ENCODE data around the gene TBCK. TPM values are rescaled to one million over a fixed set of nuclear protein-coding genes. Genes with fewer than 3 reads are reported as not detected.
"Not testable (repeated sequence)": the region's sequence is repeated elsewhere in the genome, so short reads cannot be mapped to it uniquely, and the experiment has no call there.

The TBCK gene
- polyA plus RNA-seq, 1 of the 3 experiments (the other 2 are of a cell fraction) = 14.6 TPM

DNA sequence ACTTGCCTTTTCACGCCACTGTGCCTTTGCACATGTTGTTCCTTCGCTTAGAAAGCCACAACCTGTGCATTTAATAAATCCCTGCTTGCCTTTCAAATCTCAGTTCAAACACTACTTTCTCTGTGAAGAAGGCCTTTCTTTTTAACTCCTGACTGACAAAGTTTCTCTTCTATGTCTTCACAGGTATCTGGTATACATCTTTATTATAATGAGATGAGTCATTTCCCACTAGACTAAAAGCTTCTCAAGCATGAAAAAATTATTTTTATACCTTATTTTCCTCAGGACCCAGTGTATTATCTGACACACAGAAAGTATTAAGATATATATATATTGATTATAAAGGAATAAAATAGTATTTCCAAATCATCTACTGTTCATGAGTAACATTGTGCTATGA is 189.9 kb downstream of the TBCK start:
- no peak overlapping the region for H2AFZ ChIP-seq (ENCODE audit: low read depth)
- POLR2A ChIA-PET = no interaction called here
- 100% methylated on average over 2 of the region's 2 CpGs for WGBS (ENCODE audit: low lambda C conversion rate)

DNA sequence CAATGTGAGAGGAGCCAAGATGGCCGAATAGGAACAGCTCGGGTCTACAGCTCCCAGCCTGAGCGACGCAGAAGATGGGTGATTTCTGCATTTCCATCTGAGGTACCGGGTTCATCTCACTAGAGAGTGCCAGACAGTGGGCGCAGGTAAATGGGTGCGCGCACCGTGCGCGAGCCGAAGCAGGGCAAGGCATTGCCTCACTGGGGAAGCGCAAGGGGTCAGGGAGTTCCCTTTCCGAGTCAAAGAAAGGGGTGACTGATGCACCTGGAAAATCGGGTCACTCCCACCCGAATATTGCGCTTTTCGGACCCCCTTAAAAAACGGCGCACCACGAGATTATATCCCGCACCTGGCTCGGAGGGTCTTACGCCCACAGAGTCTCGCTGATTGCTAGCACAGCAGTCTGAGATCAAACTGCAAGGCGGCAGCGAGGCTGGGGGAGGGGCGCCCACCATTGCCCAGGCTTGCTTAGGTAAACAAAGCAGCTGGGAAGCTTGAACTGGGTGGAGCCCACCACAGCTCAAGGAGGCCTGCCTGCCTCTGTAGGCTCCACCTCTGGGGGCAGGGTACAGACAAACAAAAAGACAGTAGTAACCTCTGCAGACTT is 196.0 kb downstream of the TBCK start:
- H3K27ac ChIP-seq (ENCODE audit: low read depth in 2 of 2, low read length in 1 of 2); H3F3A ChIP-seq (replicated peaks; ENCODE audit: insufficient read depth); H3K27me3 ChIP-seq (ENCODE audit: insufficient read depth); H3K9me2 ChIP-seq; H4K20me1 ChIP-seq (ENCODE audit: insufficient read depth); H3K4me1 ChIP-seq (ENCODE audit: control insufficient read depth in 1 of 2, insufficient read depth in 2 of 2, low read depth in 1 of 2, low read length in 1 of 2); POLR2A ChIA-PET; H3K79me2 ChIP-seq (ENCODE audit: insufficient read depth); H3K9me3 ChIP-seq; H3K4me2 ChIP-seq; H2AFZ ChIP-seq (ENCODE audit: low read depth); CTCF ChIA-PET; H3K9ac ChIP-seq; DNase-seq; H3K4me3 ChIP-seq (ENCODE audit: low read depth in 2 of 2, low read length in 1 of 2): not testable (repeated sequence)
- H3K36me3 ChIP-seq (replicated peaks in 1 of 2; ENCODE audit: control insufficient read depth in 1 of 2, insufficient read depth in 2 of 2, low read length in 1 of 2) = peaks cover 7 to 14% of the 10 kb centered on the region in 2 experiments
- WGBS (ENCODE audit: low lambda C conversion rate) = 96% methylated on average over 24 of the region's 28 CpGs

More for the DNA sequence above, 189.9 kb downstream of the TBCK start:
- Histone ChIP-seq H3K9ac (no peak overlapping the region), H3F3A (replicated peaks; ENCODE audit: insufficient read depth) (no peaks in the 10 kb centered on the region), H3K4me2 (no peak overlapping the region), H3K4me1 (ENCODE audit: control insufficient read depth in 1 of 2, insufficient read depth in 2 of 2, low read depth in 1 of 2, low read length in 1 of 2) (no peaks in the 10 kb centered on the region), H3K79me2 (ENCODE audit: insufficient read depth) (no peaks in the 10 kb centered on the region), H3K4me3 (ENCODE audit: low read depth in 2 of 2, low read length in 1 of 2) (no peak overlapping the region), H3K9me3 (no peaks in the 10 kb centered on the region), H3K9me2 (no peaks in the 10 kb centered on the region), H4K20me1 (ENCODE audit: insufficient read depth) (no peaks in the 10 kb centered on the region), H3K36me3 (replicated peaks in 1 of 2; ENCODE audit: control insufficient read depth in 1 of 2, insufficient read depth in 2 of 2, low read length in 1 of 2) (peaks cover 0 to 3% of the 10 kb centered on the region in 2 experiments), H3K27ac (ENCODE audit: low read depth in 2 of 2, low read length in 1 of 2) (no peak overlapping the region), H3K27me3 (ENCODE audit: insufficient read depth) (no peaks in the 10 kb centered on the region)
- no peak for TF ChIP-seq FOXM1 (IDR thresholded peaks at IDR 0.05; ENCODE audit: low read depth)
- TF ChIP-seq JUND (IDR thresholded peaks at IDR 0.05) = no peak
- TF ChIP-seq RXRA (IDR thresholded peaks at IDR 0.05; ENCODE audit: borderline replicate concordance, low read depth) = no peak
- TF ChIP-seq, protein P1, sequence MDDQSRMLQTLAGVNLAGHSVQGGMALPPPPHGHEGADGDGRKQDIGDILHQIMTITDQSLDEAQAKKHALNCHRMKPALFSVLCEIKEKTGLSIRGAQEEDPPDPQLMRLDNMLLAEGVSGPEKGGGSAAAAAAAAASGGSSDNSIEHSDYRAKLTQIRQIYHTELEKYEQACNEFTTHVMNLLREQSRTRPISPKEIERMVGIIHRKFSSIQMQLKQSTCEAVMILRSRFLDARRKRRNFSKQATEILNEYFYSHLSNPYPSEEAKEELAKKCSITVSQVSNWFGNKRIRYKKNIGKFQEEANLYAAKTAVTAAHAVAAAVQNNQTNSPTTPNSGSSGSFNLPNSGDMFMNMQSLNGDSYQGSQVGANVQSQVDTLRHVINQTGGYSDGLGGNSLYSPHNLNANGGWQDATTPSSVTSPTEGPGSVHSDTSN (IDR thresholded peaks at IDR 0.05) = no peak
- no peak for TF ChIP-seq FOXJ3 (CRISPR knock-in tag; IDR thresholded peaks at IDR 0.05)
- no peak for TF ChIP-seq MXI1 (IDR thresholded peaks at IDR 0.05; ENCODE audit: low read depth, low read length)
- no peak for TF ChIP-seq NRF1 (IDR thresholded peaks at IDR 0.05; ENCODE audit: low read depth, low read length)
- no peak for DNase-seq
- CTCF ChIA-PET = no interaction called here

DNA sequence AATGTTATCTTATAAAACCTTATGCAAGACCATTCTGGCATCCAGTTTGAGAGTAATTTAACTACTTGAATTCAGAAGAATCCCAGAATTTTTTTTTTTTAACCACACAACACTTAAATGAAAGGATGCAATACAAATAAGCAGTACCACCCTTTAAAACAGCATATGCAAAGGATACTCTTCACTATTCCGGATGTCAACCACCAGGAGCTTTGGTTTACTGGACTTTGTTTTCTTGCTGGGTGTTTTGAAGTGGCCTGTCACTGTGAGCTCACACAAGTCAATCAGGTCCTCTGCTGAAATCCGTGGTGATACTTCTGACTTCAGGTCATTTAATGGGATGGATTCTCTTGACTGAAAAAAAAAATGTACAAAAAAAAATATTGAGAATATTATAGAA is 200.0 kb downstream of the TBCK start:
- H4K20me1 ChIP-seq (ENCODE audit: insufficient read depth) = no peaks in the 10 kb centered on the region
- 0 out of 2 replicates have a peak, but pooled peaks cover 2% of the 10 kb centered on the region for H3K9me3 ChIP-seq
- H3K9me2 ChIP-seq = no peaks in the 10 kb centered on the region
- POLR2A ChIA-PET = no interaction called here
- H3K27ac ChIP-seq (ENCODE audit: low read depth in 2 of 2, low read length in 1 of 2) = no peak overlapping the region
- H3K4me2 ChIP-seq = no peak overlapping the region
- H3K79me2 ChIP-seq (ENCODE audit: insufficient read depth) = no peaks in the 10 kb centered on the region
- DNase-seq = no peak
- H2AFZ ChIP-seq (ENCODE audit: low read depth) = no peak overlapping the region
- H3K9ac ChIP-seq = no peak overlapping the region
- H3K4me1 ChIP-seq (ENCODE audit: control insufficient read depth in 1 of 2, insufficient read depth in 2 of 2, low read depth in 1 of 2, low read length in 1 of 2) = no peaks in the 10 kb centered on the region
- H3F3A ChIP-seq (replicated peaks; ENCODE audit: insufficient read depth) = no peaks in the 10 kb centered on the region
- CTCF ChIA-PET = no interaction called here
- peaks cover 19 to 27% of the 10 kb centered on the region in 2 experiments for H3K36me3 ChIP-seq (replicated peaks in 1 of 2; ENCODE audit: control insufficient read depth in 1 of 2, insufficient read depth in 2 of 2, low read length in 1 of 2)
- TF ChIP-seq RCOR1 (IDR thresholded peaks at IDR 0.05; ENCODE audit: low read length) = no peak
- TF ChIP-seq JUND (IDR thresholded peaks at IDR 0.05) = no peak
- TF ChIP-seq EP300 (IDR thresholded peaks at IDR 0.05; ENCODE audit: borderline replicate concordance in 1 of 2, low read depth in 1 of 2, low read length in 1 of 2) = no peak
- TF ChIP-seq, protein P2, sequence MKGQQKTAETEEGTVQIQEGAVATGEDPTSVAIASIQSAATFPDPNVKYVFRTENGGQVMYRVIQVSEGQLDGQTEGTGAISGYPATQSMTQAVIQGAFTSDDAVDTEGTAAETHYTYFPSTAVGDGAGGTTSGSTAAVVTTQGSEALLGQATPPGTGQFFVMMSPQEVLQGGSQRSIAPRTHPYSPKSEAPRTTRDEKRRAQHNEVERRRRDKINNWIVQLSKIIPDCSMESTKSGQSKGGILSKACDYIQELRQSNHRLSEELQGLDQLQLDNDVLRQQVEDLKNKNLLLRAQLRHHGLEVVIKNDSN (IDR thresholded peaks at IDR 0.05; ENCODE audit: borderline replicate concordance, low read depth) = no peak
- no peak for TF ChIP-seq ELF1 (IDR thresholded peaks at IDR 0.05)
- no peak for TF ChIP-seq TEAD4 (IDR thresholded peaks at IDR 0.05; ENCODE audit: borderline replicate concordance, insufficient read depth)
- TF ChIP-seq FOSL2 (IDR thresholded peaks at IDR 0.05; ENCODE audit: borderline replicate concordance, low read depth) = no peak
- no peak for TF ChIP-seq FOXM1 (IDR thresholded peaks at IDR 0.05; ENCODE audit: low read depth)
- no peak for TF ChIP-seq POLR2AphosphoS5 (IDR thresholded peaks at IDR 0.05; ENCODE audit: low read depth, low read length)
- no peaks in the 10 kb centered on the region for H3K27me3 ChIP-seq (ENCODE audit: insufficient read depth)
- 100% methylated on average over 2 of the region's 2 CpGs for WGBS (ENCODE audit: low lambda C conversion rate)
- no peak overlapping the region for H3K4me3 ChIP-seq (ENCODE audit: low read depth in 2 of 2, low read length in 1 of 2)

Data from SK-N-SH (cell line).